Choroid plexus epithelial cell (primary cell): Measurements from ENCODE around the gene ZNF234.

Source experiments
- DNase-seq: peaks from one replicate; pipeline ENCODE4 v3.0.0-alpha.2; 2010; ENCODE audit warnings: low read depth
- H3K4me3 ChIP-seq: 2 replicates; pipeline ENCODE4 v1.5.1; 2011; ENCODE audit warnings: low read depth, mild to moderate bottlenecking, control low read depth, low read length, moderate library complexity
- TF ChIP-seq, protein P1 (sequence below): conservative IDR thresholded peaks from 2 replicates; pipeline ENCODE4 v1.5.1; 2011; ENCODE audit warnings: low read depth, mild to moderate bottlenecking, control low read depth, inconsistent platforms, low read length, moderate library complexity

The ZNF234 gene

DNA sequence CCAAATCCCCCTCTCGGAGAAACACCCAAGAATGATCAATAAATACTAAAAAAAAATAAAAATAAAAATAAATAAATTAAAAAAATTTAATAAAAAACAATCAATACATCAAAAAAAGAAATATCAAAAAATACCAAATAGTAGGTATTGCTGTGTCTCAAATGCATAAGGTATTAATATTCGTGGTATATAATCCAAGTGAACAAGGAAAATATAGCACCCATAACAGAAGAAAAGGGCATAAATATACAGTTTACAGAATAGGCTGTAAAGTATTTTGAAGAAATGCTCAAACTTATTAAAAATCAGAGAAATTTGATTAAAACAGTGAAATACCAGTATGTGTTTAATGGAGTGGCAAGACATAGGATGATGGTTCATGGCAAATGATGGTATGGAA lies 63.4 kb downstream of the ZNF234 start:
- DNase-seq: no peak
- TF ChIP-seq, protein P1, sequence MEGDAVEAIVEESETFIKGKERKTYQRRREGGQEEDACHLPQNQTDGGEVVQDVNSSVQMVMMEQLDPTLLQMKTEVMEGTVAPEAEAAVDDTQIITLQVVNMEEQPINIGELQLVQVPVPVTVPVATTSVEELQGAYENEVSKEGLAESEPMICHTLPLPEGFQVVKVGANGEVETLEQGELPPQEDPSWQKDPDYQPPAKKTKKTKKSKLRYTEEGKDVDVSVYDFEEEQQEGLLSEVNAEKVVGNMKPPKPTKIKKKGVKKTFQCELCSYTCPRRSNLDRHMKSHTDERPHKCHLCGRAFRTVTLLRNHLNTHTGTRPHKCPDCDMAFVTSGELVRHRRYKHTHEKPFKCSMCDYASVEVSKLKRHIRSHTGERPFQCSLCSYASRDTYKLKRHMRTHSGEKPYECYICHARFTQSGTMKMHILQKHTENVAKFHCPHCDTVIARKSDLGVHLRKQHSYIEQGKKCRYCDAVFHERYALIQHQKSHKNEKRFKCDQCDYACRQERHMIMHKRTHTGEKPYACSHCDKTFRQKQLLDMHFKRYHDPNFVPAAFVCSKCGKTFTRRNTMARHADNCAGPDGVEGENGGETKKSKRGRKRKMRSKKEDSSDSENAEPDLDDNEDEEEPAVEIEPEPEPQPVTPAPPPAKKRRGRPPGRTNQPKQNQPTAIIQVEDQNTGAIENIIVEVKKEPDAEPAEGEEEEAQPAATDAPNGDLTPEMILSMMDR: no peak
- no peak overlapping the region for H3K4me3 ChIP-seq

- TF ChIP-seq, protein P1: no peak
- H3K4me3 ChIP-seq: peak overlapping the region; percentile 76
- peak; percentile 94 for DNase-seq
Observed at GRCh38 chr19:44207126-44207803, 65.9 kb downstream of the ZNF234 start.
